ENCODE results near the gene PTDSS2.

PTDSS2 gene

GRCh38 chr11:494761-495536 is 44.9 kb downstream of the PTDSS2 start:
- DNase-seq (ENCODE audit: extremely low read depth, insufficient read length): no peak

DNA sequence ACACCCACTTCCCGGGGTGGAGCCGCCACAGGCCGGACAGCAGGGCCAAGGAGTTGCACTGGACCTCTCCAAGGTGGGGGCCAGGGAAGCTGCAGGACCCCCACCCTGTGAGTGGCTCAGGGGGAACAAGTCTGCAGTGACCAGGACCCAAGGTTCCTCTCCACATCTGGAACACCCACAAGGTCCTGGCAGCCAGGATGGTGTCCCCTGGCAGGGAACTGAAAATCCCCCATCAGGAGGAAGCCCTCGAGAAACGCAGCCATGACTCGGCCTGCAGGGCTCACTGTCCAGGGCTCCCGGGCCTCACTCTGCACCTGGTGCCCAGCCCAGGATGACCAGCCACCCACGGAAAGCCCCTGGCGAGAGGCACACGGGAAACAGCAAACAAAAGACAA is 45.5 kb downstream of the PTDSS2 start:
- TF ChIP-seq, protein P1, sequence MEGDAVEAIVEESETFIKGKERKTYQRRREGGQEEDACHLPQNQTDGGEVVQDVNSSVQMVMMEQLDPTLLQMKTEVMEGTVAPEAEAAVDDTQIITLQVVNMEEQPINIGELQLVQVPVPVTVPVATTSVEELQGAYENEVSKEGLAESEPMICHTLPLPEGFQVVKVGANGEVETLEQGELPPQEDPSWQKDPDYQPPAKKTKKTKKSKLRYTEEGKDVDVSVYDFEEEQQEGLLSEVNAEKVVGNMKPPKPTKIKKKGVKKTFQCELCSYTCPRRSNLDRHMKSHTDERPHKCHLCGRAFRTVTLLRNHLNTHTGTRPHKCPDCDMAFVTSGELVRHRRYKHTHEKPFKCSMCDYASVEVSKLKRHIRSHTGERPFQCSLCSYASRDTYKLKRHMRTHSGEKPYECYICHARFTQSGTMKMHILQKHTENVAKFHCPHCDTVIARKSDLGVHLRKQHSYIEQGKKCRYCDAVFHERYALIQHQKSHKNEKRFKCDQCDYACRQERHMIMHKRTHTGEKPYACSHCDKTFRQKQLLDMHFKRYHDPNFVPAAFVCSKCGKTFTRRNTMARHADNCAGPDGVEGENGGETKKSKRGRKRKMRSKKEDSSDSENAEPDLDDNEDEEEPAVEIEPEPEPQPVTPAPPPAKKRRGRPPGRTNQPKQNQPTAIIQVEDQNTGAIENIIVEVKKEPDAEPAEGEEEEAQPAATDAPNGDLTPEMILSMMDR (IDR thresholded peaks at IDR 0.05; ENCODE audit: insufficient read depth, low read length, poor library complexity, severe bottlenecking): no peak
- DNase-seq (ENCODE audit: extremely low read depth, insufficient read length): no peak
- Histone ChIP-seq H3K27me3 (replicated peaks; ENCODE audit: control insufficient read depth, insufficient read depth, low read length) (no peaks in the 10 kb centered on the region), H3K4me3 (replicated peaks; ENCODE audit: low read depth, low read length) (no peak overlapping the region), H3K36me3 (ENCODE audit: control insufficient read depth, insufficient read depth, low read length) (peaks cover 51% of the 10 kb centered on the region)

More at GRCh38 chr11:494761-495536, 44.9 kb downstream of the PTDSS2 start:
- no peaks in the 10 kb centered on the region for H3K27me3 ChIP-seq (replicated peaks; ENCODE audit: control insufficient read depth, insufficient read depth, low read length)
- no peak overlapping the region for H3K4me3 ChIP-seq (replicated peaks; ENCODE audit: low read depth, low read length)
- TF ChIP-seq, protein P1 (IDR thresholded peaks at IDR 0.05; ENCODE audit: insufficient read depth, low read length, poor library complexity, severe bottlenecking): no peak
- peaks cover 46% of the 10 kb centered on the region for H3K36me3 ChIP-seq (ENCODE audit: control insufficient read depth, insufficient read depth, low read length)

DNA sequence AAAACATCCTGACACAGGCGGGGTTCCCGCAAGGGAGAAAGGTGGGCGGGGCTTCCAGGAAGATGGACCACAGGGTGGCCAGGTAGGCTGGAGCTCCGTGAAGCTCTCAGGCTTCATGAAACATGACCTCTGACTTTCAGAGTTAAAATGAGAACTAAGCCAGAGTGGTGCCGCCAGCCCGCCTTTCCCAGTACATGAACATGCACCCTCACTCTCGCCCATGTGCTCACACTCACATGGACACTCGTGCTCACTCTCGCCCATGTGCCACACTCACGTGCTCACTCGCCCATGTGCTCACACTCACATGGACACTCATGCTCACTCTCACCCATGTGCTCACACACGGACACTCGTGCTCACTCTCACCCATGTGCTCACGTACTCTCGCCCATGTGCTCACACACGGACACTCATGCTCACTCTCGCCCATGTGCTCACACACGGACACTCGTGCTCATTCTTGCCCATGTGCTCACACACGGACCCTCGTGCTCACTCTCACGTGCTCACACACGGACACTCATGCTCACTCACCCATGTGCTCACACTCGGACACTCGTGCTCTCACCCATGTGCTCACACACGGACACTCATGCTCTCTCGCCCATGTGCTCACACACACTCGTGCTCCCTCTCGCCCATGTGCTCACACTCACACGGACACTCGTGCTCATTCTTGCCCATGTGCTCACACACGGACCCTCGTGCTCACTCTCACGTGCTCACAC is 46.9 kb downstream of the PTDSS2 start:
- H3K27me3 ChIP-seq (replicated peaks; ENCODE audit: control insufficient read depth, insufficient read depth, low read length): no peaks in the 10 kb centered on the region
- no peak for DNase-seq (ENCODE audit: extremely low read depth, insufficient read length)
- no peak overlapping the region for H3K4me3 ChIP-seq (replicated peaks; ENCODE audit: low read depth, low read length)
- H3K36me3 ChIP-seq (ENCODE audit: control insufficient read depth, insufficient read depth, low read length): peaks cover 55% of the 10 kb centered on the region
- TF ChIP-seq, protein P1 (IDR thresholded peaks at IDR 0.05; ENCODE audit: insufficient read depth, low read length, poor library complexity, severe bottlenecking): no peak

DNA sequence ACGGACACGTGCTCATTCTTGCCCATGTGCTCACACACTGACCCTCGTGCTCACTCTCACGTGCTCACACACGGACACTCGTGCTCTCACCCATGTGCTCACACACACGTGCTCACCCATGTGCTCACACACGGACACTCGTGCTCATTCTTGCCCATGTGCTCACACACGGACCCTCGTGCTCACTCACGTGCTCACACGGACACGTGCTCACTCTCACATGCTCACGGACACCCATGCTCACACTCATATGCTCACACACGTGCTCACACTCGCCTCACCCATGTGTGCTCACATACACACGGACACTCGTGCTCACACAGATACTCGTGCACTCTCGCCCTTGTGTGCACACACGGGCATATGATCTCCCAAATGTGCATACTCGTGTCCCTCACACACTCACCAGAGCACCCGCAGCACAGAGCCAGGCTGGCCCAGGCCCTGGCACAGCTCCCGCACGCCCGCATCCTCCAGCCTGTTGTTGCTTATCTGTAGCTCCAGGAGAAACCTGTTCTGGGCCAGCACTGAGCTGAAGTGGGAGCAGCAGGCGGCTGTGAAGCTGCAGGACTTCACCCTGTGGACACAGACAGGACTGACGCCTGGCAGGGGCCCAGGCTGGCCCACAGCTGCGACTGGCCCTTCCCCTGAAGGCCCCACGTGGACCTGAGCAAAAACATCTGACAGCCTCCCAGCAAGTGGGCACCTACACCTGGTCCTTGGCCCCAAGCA is 47.7 kb downstream of the PTDSS2 start:
- DNase-seq (ENCODE audit: extremely low read depth, insufficient read length): no peak
- Histone ChIP-seq H3K27me3 (replicated peaks; ENCODE audit: control insufficient read depth, insufficient read depth, low read length) (no peaks in the 10 kb centered on the region), H3K4me3 (replicated peaks; ENCODE audit: low read depth, low read length) (no peak overlapping the region), H3K36me3 (ENCODE audit: control insufficient read depth, insufficient read depth, low read length) (peaks cover 53% of the 10 kb centered on the region)
- TF ChIP-seq, protein P1 (IDR thresholded peaks at IDR 0.05; ENCODE audit: insufficient read depth, low read length, poor library complexity, severe bottlenecking): no peak

- no peak for DNase-seq (ENCODE audit: extremely low read depth, insufficient read length)
- H3K4me3 ChIP-seq (replicated peaks; ENCODE audit: low read depth, low read length): no peak overlapping the region
- peaks cover 51% of the 10 kb centered on the region for H3K36me3 ChIP-seq (ENCODE audit: control insufficient read depth, insufficient read depth, low read length)
- H3K27me3 ChIP-seq (replicated peaks; ENCODE audit: control insufficient read depth, insufficient read depth, low read length): no peaks in the 10 kb centered on the region
- TF ChIP-seq, protein P1 (IDR thresholded peaks at IDR 0.05; ENCODE audit: insufficient read depth, low read length, poor library complexity, severe bottlenecking): no peak
Measured at GRCh38 chr11:498297-499181, 48.5 kb downstream of the PTDSS2 start.
